GM12878 (cell line): ENCODE data around the gene BAZ1B. TPM values are rescaled to one million over a fixed set of nuclear protein-coding genes. Genes with fewer than 3 reads are reported as not detected.

Experiments used
- ATF7 ChIP-seq: fragments of 450-650 bp; IDR thresholded peaks from 2 replicates; pipeline ENCODE4 v1.6.1; 2016; ENCODE audit warnings: low read depth, mild to moderate bottlenecking
- CBX3 ChIP-seq: fragments of 200-600 bp; sonication (generic); IDR thresholded peaks from 2 replicates; pipeline ENCODE4 v1.6.1; 2016; ENCODE audit warnings: low read depth, borderline replicate concordance
- EED ChIP-seq: sonication (generic); IDR thresholded peaks from 2 replicates; pipeline ENCODE4 v1.6.1; 2016; ENCODE audit warnings: antibody characterized with exemption, low read depth
- IKZF1 ChIP-seq: fragments of 450-650 bp; conservative IDR thresholded peaks from 2 replicates; pipeline ENCODE4 v1.6.1; 2017; ENCODE audit warnings: antibody characterized with exemption, mild to moderate bottlenecking
- IKZF2 ChIP-seq, 2 experiments: fragments of 450-650 bp; IDR thresholded peaks; 2 replicates each; pipeline ENCODE4 v1.6.1; 2017; ENCODE audit warnings: mild to moderate bottlenecking in 2 of 2, moderate library complexity in 2 of 2
- JUND ChIP-seq: IDR thresholded peaks from 2 replicates; pipeline ENCODE4 v1.6.1; 2012; ENCODE audit warnings: low read depth, mild to moderate bottlenecking, low read length, improper control_type of control experiment, moderate library complexity
- MEF2B ChIP-seq: fragments of 450-650 bp; IDR thresholded peaks from 2 replicates; pipeline ENCODE4 v1.6.1; 2018; ENCODE audit warnings: mild to moderate bottlenecking, moderate library complexity; ENCODE audit not compliant: partially characterized antibody, poor library complexity, severe bottlenecking
- RAD51 ChIP-seq: fragments of 450-650 bp; IDR thresholded peaks from 2 replicates; pipeline ENCODE4 v1.6.1; 2016; ENCODE audit warnings: moderate library complexity, mild to moderate bottlenecking, inconsistent platforms
- SMAD1 ChIP-seq: fragments of 450-650 bp; IDR thresholded peaks from 2 replicates; pipeline ENCODE4 v1.6.1; 2018; ENCODE audit warnings: mild to moderate bottlenecking, low read depth; ENCODE audit not compliant: partially characterized antibody
- SMC3 ChIP-seq: IDR thresholded peaks from 2 replicates; pipeline ENCODE4 v1.6.1; 2011; ENCODE audit warnings: low read length, improper control_type of control experiment, borderline replicate concordance
- STAT3 ChIP-seq: IDR thresholded peaks from 2 replicates; pipeline ENCODE4 v1.6.1; 2011; ENCODE audit warnings: low read depth, low read length, improper control_type of control experiment
- TARDBP ChIP-seq: IDR thresholded peaks from 2 replicates; pipeline ENCODE4 v1.6.1; 2016; ENCODE audit warnings: borderline replicate concordance
- ZBED1 ChIP-seq: IDR thresholded peaks from 2 replicates; pipeline ENCODE4 v1.6.1; 2016; ENCODE audit warnings: borderline replicate concordance
- polyA plus RNA-seq, 11 experiments: library from polyadenylated mRNA; depleted of rRNA in 4 of 11; unstranded in 6 of 11; stranded (reverse) in 5 of 11; fragments of >200 nt; fragmentation: Nextera tagmentation in 4 of 11; fragmentation: Illumina TruSeq in 1 of 11; extraction: Ambion mirVana in 4 of 11; extraction: Trizol in 1 of 11; gene quantifications; 1 replicate in 1 of 11; 2 replicates in 10 of 11; pipeline versions ENCODE4 v1.2.1 to v1.2.3, GENCODE V29; 2011 to 2016; ENCODE audit warnings: inconsistent platforms in 2 of 11, missing spikeins in 2 of 11, low read depth in 1 of 11
- total RNA-seq, 4 experiments: library from RNA; depleted of rRNA in 3 of 4; stranded (reverse); fragments of >200 nt in 3 of 4; fragmentation: Illumina TruSeq in 1 of 4; extraction: Trizol in 1 of 4; gene quantifications; 2 replicates each; pipeline versions ENCODE4 v1.2.1 to v1.2.3, GENCODE V29; 2013 to 2021
- TF ChIP-seq, protein P1 (sequence below): IDR thresholded peaks from 2 replicates; pipeline ENCODE4 v1.6.1; 2012; ENCODE audit warnings: low read depth, low read length, improper control_type of control experiment
- TF ChIP-seq, protein P2 (sequence below): IDR thresholded peaks from 2 replicates; pipeline ENCODE4 v1.6.1; 2011; ENCODE audit warnings: low read depth, low read length, improper control_type of control experiment, borderline replicate concordance

BAZ1B gene
- total and polyA plus RNA-seq, 10 of the 15 experiments (the other 5 are each of a cell fraction or from before 2014, with no cell fraction given): 14.0 to 77.4 (median 36.2) TPM

DNA sequence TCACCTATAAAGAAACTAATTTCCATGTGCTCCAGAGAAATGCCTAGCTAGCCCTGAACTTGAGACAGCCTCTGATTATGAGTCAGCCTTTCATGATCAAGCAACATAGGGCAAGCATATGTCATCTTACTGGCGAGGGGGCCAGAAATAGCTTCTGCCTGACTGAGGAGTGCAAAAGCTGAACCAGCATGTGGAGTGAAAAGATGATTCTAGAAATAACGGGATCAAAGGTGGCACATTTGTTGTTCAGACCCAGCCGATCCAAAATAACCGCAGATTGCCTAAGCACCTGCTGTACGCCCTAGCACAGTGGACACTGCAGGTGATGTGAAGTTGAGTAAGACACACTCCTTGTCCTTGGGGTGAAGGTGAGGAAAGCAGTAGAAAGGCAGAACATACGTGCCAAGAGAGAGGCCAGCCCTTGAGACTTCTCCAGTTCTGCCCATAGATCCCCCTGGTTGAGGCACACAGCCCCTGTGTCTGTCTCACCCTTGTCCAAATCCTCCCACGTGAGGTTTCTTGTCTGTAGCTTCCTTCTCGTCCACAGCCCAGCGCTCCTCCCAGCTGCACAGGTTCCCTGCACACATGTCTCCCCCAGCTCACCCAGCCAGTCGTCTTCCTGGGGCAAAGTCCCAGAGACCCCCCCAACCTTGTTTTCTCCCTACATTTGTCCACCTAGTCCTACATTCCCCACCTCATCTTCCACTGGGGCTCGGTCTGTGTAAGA is 38.2 kb upstream of the BAZ1B start (continued):
- TF ChIP-seq CBX3 (no peak), JUND (peak; percentile 64; the same call in 1 of the 2 replicates), MEF2B (peak; percentile 66), IKZF1 (peak; percentile 53), IKZF2 (IDR thresholded peaks at IDR 0.05) (peak in 1 of 2 experiments; percentile 47; a peak in 3 of 4 replicates), STAT3 (no peak), ZBED1 (no peak), SMAD1 (no peak), ATF7 (peak; percentile 61), RAD51 (no peak), TARDBP (no peak), SMC3 (no peak), EED (peak; percentile 77)
- TF ChIP-seq, protein P1, sequence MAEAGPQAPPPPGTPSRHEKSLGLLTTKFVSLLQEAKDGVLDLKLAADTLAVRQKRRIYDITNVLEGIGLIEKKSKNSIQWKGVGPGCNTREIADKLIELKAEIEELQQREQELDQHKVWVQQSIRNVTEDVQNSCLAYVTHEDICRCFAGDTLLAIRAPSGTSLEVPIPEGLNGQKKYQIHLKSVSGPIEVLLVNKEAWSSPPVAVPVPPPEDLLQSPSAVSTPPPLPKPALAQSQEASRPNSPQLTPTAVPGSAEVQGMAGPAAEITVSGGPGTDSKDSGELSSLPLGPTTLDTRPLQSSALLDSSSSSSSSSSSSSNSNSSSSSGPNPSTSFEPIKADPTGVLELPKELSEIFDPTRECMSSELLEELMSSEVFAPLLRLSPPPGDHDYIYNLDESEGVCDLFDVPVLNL: no peak
- TF ChIP-seq, protein P2, sequence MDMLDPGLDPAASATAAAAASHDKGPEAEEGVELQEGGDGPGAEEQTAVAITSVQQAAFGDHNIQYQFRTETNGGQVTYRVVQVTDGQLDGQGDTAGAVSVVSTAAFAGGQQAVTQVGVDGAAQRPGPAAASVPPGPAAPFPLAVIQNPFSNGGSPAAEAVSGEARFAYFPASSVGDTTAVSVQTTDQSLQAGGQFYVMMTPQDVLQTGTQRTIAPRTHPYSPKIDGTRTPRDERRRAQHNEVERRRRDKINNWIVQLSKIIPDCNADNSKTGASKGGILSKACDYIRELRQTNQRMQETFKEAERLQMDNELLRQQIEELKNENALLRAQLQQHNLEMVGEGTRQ: no peak
